Loucy (cell line): ENCODE data around the gene ASPA.

Experiments used
- H2AFZ ChIP-seq: fragments of 200-600 bp; sonication (generic); 2 replicates; pipeline ENCODE4 v1.6.0; 2016; ENCODE audit warnings: antibody characterized with exemption, mild to moderate bottlenecking, low read length, moderate library complexity
- H3F3A ChIP-seq: fragments of 200-600 bp; 2 replicates; pipeline ENCODE4 v1.6.0; 2016; ENCODE audit warnings: antibody characterized with exemption, low read depth, mild to moderate bottlenecking
- H3K27me3 ChIP-seq: fragments of 200-600 bp; sonication (generic); 2 replicates; pipeline ENCODE4 v1.6.1; 2014; ENCODE audit warnings: low read length, mild to moderate bottlenecking; ENCODE audit not compliant: insufficient read depth, poor library complexity, severe bottlenecking
- H3K36me3 ChIP-seq: fragments of 200-600 bp; sonication (generic); 2 replicates; pipeline ENCODE4 v1.6.1; 2016; ENCODE audit warnings: low read length; ENCODE audit not compliant: insufficient read depth
- H3K4me1 ChIP-seq: fragments of 200-600 bp; sonication (generic); 2 replicates; pipeline ENCODE4 v1.5.1; 2014; ENCODE audit warnings: low read length, mild to moderate bottlenecking; ENCODE audit not compliant: insufficient read depth, poor library complexity, severe bottlenecking
- H3K4me2 ChIP-seq: fragments of 200-600 bp; sonication (generic); 2 replicates; pipeline ENCODE4 v1.6.0; 2014; ENCODE audit warnings: antibody characterized with exemption, low read length, low read depth, mild to moderate bottlenecking; ENCODE audit not compliant: poor library complexity, severe bottlenecking
- H3K4me3 ChIP-seq: fragments of 200-600 bp; sonication (generic); 2 replicates; pipeline ENCODE4 v1.5.1; 2014; ENCODE audit warnings: low read length, mild to moderate bottlenecking, mixed read lengths; ENCODE audit not compliant: poor library complexity, severe bottlenecking
- H3K79me2 ChIP-seq: fragments of 200-600 bp; sonication (generic); 2 replicates; pipeline ENCODE4 v1.6.1; 2014; ENCODE audit warnings: low read length; ENCODE audit not compliant: insufficient read depth
- H3K9ac ChIP-seq: fragments of 200-600 bp; sonication (generic); 2 replicates; pipeline ENCODE4 v1.6.0; 2014; ENCODE audit warnings: mild to moderate bottlenecking, low read depth, low read length, moderate library complexity; ENCODE audit not compliant: poor library complexity, severe bottlenecking
- H3K9me2 ChIP-seq: fragments of 200-600 bp; sonication (generic); replicated peaks from 2 replicates; pipeline ENCODE4 v1.6.1; 2016; ENCODE audit warnings: low read depth, low read length, mixed read lengths
- H3K9me3 ChIP-seq: fragments of 200-600 bp; sonication (generic); 2 replicates; pipeline ENCODE4 v1.6.1; 2014; ENCODE audit warnings: mild to moderate bottlenecking, antibody characterized with exemption, low read length, low read depth; ENCODE audit not compliant: insufficient read depth
- H4K20me1 ChIP-seq: fragments of 200-600 bp; sonication (generic); 2 replicates; pipeline ENCODE4 v1.6.0; 2014; ENCODE audit warnings: antibody characterized with exemption, low read length, mild to moderate bottlenecking; ENCODE audit not compliant: insufficient read depth, poor library complexity, severe bottlenecking
- EZH2phosphoT487 ChIP-seq: fragments of 200-600 bp; IDR thresholded peaks from 2 replicates; pipeline ENCODE4 v1.6.1; 2018; ENCODE audit warnings: antibody characterized with exemption, mild to moderate bottlenecking, moderate library complexity, borderline replicate concordance
- TF ChIP-seq, protein P1 (sequence below): fragments of 200-600 bp; sonication (generic); conservative IDR thresholded peaks from 2 replicates; pipeline ENCODE4 v1.5.1; 2014; ENCODE audit warnings: mild to moderate bottlenecking, antibody characterized with exemption, low read length

Gene ASPA

DNA sequence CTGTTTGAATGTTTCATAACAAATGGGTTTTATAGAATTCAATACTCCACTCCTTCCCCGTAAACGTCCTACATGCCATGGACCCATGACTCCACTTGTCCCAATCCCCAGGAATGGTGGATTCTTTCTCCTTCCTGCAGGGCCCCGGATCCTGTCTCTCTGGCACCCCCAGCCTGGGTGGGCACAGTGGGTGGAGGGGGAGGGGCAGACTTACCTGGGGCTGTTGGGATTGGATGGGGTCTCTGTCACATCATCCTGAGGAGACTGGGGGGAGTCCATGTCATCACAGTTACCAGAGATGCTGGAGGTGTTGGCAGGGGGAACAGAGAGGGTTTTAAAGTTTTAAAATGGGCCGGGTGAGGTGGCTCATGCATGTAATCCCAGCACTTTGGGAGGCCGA is 68.6 kb downstream of the ASPA start:
- Histone ChIP-seq H3F3A (no peaks in the 10 kb centered on the region), H3K4me2 (no peak overlapping the region), H3K9me2 (no peaks in the 10 kb centered on the region), H3K9ac (no peak overlapping the region), H3K36me3 (no peaks in the 10 kb centered on the region), H2AFZ (no peak overlapping the region), H4K20me1 (no peaks in the 10 kb centered on the region), H3K9me3 (no peaks in the 10 kb centered on the region), H3K4me3 (no peak overlapping the region), H3K4me1 (no peaks in the 10 kb centered on the region), H3K27me3 (no peaks in the 10 kb centered on the region), H3K79me2 (no peaks in the 10 kb centered on the region)
- TF ChIP-seq, protein P1, sequence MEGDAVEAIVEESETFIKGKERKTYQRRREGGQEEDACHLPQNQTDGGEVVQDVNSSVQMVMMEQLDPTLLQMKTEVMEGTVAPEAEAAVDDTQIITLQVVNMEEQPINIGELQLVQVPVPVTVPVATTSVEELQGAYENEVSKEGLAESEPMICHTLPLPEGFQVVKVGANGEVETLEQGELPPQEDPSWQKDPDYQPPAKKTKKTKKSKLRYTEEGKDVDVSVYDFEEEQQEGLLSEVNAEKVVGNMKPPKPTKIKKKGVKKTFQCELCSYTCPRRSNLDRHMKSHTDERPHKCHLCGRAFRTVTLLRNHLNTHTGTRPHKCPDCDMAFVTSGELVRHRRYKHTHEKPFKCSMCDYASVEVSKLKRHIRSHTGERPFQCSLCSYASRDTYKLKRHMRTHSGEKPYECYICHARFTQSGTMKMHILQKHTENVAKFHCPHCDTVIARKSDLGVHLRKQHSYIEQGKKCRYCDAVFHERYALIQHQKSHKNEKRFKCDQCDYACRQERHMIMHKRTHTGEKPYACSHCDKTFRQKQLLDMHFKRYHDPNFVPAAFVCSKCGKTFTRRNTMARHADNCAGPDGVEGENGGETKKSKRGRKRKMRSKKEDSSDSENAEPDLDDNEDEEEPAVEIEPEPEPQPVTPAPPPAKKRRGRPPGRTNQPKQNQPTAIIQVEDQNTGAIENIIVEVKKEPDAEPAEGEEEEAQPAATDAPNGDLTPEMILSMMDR = no peak

DNA sequence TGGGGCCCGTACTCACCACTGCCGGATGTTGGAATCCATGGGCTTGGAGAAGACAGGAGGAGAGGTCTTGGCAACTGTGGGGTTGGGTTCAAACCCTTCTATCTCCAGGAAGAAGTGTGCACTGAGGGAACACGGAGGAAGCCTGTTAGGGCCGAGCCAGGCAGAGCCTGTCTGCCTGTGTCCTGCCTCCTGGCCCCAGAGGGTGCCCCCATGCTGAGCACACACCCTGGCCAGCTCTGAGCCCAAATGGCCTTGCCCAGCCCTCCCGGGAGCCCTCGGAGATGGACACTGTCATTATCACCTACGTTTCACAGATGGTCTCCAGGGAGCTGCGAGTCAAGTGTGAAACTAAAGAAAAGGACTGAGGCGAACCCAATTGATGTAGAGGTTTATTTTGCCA is 69.4 kb downstream of the ASPA start:
- no peak overlapping the region for H3K9ac ChIP-seq
- no peak for TF ChIP-seq EZH2phosphoT487
- TF ChIP-seq, protein P1 = no peak
- H3K9me2 ChIP-seq = no peaks in the 10 kb centered on the region
- H3K4me1 ChIP-seq = no peaks in the 10 kb centered on the region
- H2AFZ ChIP-seq = no peak overlapping the region
- no peaks in the 10 kb centered on the region for H3K9me3 ChIP-seq
- no peaks in the 10 kb centered on the region for H3K36me3 ChIP-seq
- H3K4me2 ChIP-seq = no peak overlapping the region
- no peaks in the 10 kb centered on the region for H3K79me2 ChIP-seq
- H3K4me3 ChIP-seq = no peak overlapping the region
- no peaks in the 10 kb centered on the region for H3F3A ChIP-seq
- no peaks in the 10 kb centered on the region for H4K20me1 ChIP-seq
- no peaks in the 10 kb centered on the region for H3K27me3 ChIP-seq

DNA sequence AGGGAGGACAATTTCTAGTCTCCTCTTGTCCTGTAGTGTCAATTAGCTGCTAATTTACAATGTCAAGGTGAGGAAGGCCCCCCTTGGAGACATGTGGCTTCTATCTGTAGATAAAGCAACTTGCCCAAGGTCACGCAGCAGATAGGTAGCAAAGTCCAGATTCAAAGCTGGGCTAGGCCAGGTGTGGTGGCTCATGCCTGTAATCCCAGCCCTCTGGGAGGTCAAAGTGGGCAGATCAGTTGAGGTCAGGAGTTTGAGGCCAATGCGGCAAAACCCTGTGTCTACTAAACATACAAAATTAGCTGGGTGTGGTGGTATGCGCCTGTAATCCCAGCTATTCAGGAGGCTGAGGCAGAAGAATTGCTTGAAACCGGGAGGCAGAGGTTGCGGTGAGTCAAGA is 70.7 kb downstream of the ASPA start:
- H3K79me2 ChIP-seq = no peaks in the 10 kb centered on the region
- no peaks in the 10 kb centered on the region for H3K9me3 ChIP-seq
- no peaks in the 10 kb centered on the region for H3K36me3 ChIP-seq
- no peaks in the 10 kb centered on the region for H4K20me1 ChIP-seq
- TF ChIP-seq, protein P1 = no peak
- no peak for TF ChIP-seq EZH2phosphoT487
- H3K27me3 ChIP-seq = no peaks in the 10 kb centered on the region
- H3K9ac ChIP-seq = no peak overlapping the region
- H2AFZ ChIP-seq = no peak overlapping the region
- H3K9me2 ChIP-seq = no peaks in the 10 kb centered on the region
- no peaks in the 10 kb centered on the region for H3K4me1 ChIP-seq
- H3K4me2 ChIP-seq = no peak overlapping the region
- no peaks in the 10 kb centered on the region for H3F3A ChIP-seq
- no peak overlapping the region for H3K4me3 ChIP-seq
